ENCODE measurements around the gene DDX24.

Gene DDX24

DNA sequence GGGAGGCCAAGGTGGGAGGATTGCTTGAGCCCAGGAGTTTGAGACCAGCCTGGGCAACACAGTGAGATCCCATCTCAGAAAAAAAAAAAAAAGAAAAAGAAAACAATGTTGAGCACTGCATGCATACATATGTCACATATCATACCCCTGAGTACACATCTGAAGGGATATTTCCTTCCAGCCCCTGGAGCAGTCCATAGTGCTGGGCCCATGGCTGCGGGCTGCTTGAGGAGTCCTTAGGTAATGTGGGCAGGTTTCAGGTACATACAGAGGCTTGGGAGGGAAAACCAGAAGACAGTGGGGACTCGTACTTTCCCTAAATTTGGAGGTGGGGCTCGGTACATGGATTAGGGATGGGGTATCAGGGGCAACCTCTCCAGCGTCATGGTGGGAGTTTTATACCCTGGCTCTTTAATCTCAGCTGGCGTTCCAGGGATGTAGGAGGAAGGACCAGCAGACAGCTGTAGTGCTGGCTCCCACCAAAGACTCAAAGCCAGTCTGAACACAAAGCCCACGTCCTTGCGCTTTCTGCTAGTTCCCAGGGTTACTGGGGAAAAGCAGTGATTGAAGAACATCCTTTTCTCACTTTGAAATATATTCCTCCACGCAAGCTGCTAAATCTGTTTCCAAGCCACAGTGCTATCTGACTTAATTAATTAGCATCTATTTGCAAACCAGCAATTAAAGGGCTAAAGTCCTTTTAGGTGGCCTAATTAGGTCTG lies 49.7 kb downstream of the DDX24 start:
- DNase-seq (ENCODE audit: low spot score) = no peak

DNA sequence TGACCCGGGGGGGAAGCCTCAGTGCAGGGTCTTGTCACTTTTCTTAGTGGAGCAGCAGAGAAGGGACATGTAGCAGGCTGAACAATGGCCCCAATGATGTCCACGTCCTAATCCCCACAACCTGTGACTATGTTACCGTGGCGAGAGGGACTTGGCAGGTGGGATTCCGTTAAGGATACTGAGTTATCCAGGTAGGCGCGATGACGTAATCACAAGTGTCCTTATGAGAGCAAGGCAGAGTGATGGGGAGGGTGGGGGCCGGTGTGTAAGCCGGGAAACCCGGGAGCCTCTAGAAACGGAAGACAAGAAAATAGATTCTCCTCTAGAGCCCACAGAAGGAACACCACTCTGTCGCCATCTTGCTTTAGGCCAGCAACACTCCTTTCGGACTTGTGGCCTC lies 50.4 kb downstream of the DDX24 start:
- no peak for DNase-seq (ENCODE audit: low spot score)

DNA sequence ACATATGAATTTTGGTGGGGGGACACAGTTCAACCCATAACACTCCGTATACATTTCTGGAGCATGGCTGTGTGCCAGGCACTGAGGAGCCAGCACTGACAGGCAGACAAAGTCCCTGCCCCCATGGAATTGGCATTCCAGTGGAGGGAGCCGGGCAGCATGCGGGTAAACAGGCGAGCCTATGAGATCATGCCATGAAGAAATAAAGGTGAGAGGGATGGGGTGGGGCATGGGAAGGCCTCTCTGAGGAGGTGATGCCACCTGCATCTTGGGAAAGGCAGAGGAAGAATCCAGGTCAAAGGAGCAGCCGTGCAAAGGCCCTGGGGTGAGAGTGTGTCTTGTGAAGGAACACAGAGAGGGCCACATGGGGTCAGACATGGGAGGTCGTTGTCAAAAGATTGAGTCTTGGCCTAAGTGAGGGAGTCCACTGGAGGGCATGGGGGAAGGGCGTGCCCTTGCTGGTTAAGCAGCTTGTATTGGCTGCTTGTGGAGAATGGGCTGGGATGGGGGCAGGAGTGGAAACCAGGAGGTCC lies 51.3 kb downstream of the DDX24 start:
- no peak for DNase-seq (ENCODE audit: low spot score)

DNA sequence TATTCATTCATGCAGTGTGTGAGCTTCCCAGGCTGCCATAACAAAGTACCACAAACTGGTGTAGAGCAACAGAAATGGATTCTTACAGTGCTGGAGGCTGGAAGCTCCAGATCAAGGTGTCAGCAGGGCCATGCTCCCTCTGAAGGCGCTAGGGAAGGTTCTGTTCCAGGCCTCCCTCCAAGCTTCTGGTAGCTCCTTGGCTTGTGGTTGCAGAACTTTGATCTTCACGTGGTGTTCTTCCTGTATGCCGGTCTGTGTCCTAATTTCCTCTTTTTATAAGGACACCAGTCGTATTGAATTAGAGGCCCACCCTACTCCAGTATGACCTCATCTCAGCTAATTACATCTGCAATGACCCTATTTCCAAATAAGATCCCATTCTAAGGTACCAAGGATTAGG lies 51.7 kb downstream of the DDX24 start:
- no peak for DNase-seq (ENCODE audit: low spot score)

DNA sequence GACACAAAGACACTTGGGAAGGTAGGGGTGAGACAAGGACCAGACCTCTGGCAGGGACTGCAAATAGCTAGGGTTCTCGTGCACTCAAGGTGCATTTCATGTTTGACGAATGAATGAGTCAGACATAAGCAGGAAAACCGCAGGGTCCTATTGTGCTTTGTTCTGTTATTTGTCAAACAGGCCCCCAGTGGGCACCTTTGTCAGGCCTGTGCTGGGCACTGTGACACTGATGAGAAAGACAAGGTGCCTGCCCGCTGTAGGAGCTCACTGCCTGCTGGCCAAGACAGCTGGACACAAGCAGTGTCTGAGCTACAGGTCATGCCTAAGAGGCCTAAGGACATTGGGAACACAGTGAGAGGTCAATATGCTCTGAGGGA lies 52.6 kb downstream of the DDX24 start:
- DNase-seq (ENCODE audit: low spot score) = no peak

DNA sequence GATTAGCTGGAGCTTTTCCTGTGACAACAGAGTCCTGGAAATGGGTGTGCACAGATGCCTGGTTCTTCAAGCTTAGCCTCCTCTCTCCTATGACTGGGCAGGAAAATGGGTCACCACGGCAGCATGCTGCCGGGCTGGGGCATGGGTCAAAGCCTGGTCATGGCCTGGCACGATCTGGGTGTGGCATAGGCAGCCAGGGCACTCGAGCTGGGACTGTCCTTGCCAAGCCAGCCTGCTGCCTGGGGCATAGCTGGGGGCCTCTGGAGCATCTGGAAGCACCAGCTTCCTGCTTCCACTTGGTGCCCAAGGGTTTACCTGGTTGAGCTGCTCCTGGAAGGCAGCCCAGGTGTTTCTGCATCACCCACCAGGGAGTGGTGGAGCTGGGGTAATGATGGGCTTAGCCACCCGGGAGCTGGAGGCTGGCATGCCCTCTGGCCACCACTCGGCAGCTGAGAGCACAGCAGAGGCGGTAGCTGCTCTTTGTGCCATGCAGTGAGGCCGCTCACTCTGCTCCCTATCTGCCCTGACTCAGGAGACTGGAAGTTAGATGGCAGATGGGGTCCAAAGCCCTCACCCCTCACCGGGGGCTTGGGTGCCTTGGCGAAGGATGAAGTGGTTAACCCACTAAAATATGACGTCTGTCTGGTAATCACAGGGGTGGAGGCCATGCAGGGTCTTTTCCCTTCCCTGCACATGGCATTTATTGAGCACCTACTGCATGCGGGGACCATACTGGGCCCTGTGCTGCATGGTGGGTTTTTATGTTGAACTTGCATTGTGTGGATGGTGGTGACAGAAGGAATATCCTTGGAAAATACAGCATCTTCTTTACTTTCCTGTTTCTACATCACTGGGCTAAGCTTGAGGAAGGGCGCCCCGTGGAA lies 53.2 kb downstream of the DDX24 start:
- no peak for DNase-seq (ENCODE audit: low spot score)

DNA sequence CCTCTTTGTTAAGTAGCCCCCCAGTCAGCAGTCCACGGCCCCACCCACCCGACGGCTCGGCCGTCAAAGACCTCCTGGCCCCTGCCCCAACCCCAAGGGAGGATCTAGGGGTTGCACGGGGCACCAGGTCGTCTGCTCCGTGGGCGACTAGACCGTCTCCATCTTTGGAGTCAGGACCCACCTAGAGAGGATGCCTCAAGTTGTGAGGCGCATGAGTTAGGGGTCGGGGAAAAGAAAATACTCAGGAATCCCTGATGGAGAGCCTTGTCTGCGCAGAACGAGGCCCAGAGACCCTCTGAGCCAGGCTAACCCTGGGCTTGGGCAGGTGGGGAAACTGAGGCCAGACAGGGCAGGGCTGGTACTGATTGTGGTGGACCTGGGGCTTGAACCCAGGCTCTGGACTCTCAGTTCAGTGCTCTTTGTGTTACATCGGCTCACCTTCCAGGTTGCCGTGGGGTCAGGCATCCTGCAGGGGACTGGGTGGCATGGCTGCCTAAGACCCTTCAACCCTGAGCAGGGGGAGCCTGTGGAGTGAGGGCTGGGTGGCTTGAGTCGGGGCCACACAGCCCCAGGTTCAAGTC lies 54.0 kb downstream of the DDX24 start:
- DNase-seq (ENCODE audit: low spot score) = no peak

DNA sequence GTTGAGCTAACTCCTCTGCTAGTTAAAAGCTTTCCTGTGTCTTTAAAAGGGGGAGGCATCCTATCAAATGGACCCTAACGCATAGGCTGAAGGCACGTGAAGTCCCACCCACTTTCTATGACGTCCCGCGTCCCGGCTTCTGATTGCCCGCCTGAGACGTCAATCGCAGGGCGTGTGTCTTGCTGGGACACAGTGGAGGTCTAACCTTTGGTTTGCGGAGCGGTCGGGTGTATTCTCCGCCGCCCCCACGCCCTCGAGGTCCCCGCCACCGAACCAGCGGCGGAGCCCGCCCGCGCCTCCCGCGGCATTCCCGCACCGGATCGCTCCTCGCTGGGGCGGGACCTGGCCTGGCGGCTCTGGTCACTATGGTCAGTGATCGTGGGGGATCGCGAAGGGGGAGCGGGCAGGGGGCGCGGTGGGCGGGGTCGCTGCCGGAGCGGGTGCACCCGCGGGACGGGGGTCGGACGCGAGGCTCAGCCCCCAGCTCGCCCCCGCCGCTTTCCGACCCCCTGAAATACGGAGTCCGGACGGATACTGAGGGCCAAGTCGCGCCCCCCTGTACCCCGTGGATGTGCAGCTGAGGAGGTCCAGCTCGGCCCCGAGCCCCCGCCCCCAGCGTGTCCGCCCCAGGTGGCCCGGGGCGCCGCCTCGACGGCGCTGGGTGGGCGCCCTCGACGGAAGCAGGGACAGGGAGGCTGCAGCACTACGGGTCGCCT lies 54.7 kb downstream of the DDX24 start, which contains the start of gene OTUB2:
OTUB2 (plus strand) TSS at position 168 of the 716 bp plus-strand sequence; CDS start at position 366, 198 bp downstream.
- peak; percentile 97 for DNase-seq (ENCODE audit: low spot score)

DNA sequence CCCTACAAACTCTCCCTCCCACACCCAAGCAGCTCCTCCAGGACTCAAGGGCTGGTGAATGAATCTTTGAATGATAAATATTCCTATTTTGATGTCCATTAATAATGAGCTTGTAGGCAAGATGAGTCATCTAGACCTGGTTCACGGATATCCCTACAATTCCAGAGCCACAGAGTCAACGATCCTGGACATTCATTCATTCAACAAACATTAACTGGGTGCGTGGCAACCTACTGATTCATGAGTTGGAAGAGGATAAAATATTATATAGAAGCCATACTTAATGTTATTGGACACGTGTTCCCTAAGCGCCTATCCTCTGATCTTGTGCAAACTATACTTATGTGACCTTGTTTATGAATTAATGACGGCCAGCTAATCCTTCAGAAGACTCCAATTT lies 55.3 kb downstream of the DDX24 start:
- DNase-seq (ENCODE audit: low spot score) = no peak

DNA sequence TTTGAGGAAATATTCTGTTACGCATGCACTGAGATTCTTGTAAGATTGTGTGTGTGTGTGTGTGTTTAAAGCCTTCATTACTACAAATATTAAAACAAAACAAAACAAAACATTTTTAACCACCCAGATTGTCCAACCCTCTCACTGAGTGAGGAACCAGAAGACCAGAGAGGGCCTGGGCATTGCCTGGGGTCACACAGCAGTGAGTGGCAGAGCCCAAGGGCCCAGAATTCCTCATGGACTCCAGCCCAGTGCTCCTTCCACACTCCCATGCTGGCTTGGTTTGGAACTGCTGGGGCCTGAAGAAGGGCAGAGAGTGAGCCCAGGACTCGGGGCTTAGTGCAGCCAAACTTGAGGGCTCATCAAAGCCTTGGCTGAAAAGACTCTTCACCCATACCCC lies 56.5 kb downstream of the DDX24 start:
- DNase-seq (ENCODE audit: low spot score) = no peak

DNA sequence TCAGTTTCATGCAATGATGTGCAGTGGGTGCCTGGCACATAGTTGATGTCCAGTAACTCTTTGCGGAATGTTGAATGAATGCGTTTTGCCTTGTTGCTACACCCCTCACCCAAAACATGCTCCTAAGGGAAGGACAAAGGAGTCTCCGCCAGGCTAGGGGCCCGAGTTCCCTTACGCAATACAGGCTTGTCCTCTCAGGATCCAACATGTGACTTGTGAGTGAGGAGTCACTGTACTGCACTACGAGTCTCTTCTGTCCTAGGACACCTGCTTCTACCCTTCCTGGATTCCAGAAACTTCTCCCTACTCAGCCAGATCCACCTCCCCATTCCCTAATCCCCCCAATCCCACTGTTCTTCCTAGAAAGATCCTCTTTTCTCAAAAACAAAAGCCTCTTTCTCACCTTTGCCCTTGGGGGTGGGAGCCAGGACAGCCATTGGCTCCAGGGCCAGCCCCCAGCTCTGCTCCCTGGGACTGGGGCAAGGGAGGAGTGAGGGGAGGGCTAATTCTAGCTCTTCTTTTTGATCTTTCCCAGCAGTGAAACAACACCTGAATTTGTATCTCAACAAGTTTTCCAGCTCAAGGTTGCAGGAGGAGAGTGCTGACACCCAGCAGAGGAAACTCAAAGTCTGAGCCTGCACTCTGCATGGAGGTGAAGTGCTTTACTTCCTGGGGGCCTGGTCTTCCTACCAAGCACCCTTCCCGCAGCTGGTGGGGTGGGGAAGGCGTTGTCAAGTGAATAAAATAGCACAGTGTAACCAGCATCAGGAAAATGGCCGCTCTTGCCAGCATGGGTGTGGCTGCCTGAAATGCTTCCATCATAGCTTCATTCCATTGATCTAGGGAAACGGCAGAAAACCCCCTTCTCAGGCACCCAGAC lies 58.2 kb downstream of the DDX24 start:
- no peak for DNase-seq (ENCODE audit: low spot score)

DNA sequence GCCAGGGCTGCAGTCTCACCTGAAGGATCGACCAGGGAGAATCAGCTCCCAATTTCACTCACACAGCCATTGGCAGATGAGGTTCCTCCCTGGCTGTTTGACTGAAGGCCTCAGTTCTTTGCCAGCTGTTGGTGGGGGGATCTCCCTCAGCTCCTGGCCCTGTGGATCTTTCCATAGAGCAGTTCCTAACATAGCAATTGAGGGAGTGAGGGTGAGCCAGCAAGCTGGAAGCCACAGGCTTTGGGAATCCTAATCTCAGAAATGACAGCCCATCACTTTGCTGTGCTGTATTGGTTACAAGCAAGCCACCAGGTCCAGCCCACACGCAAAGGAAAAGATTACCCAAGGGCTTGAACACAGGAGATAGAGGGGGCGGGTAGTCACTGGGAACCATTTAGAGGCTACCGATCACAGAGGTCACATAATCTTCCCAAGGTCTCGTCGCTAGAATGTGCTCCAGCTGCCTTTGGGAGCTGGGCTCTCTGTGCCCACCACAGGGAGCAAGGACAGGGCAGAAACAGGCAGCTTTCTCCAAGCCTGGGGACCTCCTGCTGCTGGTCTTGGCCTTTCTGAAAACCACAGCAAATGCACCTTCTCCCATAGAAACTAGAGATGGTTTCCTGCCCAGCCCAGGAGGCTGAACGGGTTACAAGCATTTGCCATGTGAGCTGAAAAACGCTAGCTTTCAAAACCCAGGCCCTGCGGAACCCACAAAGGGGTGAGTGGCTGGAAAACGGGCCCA lies 59.4 kb downstream of the DDX24 start:
- DNase-seq (ENCODE audit: low spot score) = no peak

DNA sequence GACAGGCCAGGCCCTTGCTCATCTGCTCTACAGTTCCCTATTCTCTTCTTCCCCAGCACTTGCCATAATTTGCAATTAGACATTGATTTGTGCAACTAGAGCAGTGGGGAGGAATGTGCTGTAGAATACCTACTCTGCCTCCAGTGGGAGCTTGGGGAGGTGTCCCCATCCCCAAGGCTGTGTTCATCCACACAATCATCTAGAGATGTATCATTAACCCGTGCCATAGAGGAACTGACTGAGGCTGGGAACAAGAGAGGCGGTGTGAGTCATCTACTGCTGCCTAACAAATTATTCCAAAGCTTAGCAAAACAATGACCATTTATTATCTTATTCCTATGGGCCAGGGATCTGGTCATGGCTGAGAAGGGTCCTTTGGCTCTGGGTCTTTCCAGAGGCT lies 60.0 kb downstream of the DDX24 start:
- no peak for DNase-seq (ENCODE audit: low spot score)

DNA sequence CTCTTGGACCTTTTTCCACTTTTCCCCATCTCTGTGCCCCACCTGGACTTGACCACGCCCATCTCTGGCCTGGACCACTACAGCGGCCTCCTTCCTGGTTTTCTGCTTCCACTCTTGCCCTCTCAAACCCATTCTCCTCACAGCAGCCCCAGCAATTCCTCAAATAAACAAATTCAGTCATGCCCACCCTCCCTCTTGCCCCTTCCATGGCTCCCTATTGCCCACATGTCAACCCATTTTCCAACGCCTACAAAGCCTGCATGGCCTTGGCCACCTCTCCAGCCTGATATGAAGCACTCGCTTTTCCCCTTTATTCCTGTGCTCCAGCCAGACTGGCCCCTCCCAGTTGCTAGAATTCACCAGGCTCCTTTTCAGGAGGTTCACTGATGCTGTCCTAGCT lies 60.7 kb downstream of the DDX24 start:
- no peak for DNase-seq (ENCODE audit: low spot score)

DNA sequence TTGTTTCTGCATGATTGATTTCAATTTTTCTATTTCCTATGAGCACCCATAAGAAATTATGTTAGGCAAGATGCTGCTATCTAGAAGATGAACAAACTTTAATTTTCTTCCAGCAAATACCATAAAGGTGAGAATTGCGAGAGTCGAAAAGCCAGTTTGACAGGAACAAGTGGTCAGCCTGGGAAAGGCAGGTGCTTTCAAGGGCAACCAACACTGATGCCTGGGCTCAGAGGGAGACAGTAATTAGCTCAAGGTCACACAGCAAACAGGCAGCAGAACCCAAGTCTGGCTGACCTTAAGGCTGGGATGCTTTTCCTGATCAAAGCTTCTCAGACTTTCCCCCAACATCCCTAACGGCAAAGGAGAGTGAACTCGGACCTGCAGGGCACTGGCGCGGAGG lies 61.7 kb downstream of the DDX24 start:
- no peak for DNase-seq (ENCODE audit: low spot score)

DNA sequence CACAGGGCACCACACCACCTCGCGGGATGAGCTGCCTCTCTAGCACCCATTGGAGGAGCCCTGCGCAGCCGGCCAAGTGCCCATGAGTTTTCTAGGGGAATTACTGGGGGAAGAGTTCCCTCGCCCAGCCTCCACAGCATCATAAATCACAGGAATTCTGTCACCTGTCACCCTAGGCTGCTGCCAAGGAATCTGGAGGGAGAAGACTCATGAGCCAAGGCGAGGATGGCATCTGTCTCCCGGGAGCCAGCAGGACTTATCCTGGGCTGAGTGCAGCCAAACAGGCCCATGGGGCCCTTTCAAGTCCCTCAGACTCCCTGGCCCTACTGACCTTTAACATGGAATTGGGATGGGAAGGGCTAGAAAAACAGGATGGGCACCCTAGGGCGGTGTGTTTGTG lies 62.7 kb downstream of the DDX24 start:
- no peak for DNase-seq (ENCODE audit: low spot score)

DNA sequence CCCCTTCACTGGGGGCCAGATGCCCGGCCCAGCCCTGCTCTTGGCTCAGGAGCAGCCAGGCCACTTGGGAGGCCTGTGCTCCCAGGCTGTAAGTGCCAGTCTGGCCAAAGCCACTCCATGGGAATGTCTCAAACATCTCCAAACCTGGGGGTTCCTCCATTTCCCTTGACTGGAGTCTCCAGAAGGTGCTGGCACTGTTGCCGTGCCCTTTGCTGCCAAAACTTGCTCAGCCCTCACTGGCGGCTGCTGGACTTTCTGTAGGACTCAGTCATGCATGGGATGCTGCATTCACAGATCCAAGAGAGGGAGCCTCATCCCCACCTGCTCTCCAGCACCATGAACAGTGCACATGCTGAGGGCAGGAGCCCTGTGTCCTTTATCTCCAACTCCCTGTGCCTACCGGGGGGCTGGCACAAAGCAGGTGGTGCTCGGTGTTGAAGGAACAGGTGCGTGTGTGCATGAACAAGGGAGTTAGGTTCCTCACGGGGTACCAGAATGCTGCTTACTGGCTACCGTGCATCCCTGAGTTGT lies 64.5 kb downstream of the DDX24 start:
- DNase-seq (ENCODE audit: low spot score) = no peak

DNA sequence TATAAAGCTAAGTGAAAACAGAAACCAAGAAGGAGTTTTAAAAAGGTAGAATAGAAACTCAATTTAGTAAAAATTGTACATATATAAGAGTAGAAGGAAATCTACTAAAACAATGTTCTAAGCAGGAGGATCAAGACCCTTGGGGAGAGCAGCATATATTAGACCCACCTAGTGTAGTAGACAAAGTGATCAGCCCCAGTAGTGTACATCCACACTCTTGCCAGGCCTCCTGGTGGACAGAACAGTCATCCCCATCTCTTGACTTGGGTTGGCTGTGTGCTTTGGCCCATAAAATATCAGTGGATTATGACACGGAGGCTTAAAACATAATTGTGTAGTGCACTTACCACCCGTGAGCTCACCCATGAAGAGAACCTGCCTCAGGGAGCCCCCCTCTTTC lies 65.8 kb downstream of the DDX24 start:
- DNase-seq (ENCODE audit: low spot score) = no peak

DNA sequence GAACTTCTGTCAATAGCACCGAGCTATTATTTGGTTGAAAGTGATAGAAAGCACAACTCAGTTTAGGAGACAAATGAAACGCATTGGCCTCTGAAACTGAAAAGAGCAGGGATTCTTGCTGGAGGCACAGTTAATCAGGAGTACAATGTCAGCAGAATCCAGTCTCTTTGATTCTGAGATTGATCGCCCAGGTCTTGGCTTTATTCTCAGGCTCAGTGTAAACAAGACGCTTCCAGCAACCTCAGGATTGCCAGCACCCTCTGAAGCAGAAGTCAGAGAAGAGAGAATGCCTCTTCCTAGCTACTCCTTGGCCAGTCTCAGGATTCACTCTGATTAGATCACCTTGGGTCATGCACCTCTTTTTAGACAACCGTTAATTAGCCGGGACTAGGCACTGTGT lies 66.6 kb downstream of the DDX24 start:
- DNase-seq (ENCODE audit: low spot score) = no peak

DNA sequence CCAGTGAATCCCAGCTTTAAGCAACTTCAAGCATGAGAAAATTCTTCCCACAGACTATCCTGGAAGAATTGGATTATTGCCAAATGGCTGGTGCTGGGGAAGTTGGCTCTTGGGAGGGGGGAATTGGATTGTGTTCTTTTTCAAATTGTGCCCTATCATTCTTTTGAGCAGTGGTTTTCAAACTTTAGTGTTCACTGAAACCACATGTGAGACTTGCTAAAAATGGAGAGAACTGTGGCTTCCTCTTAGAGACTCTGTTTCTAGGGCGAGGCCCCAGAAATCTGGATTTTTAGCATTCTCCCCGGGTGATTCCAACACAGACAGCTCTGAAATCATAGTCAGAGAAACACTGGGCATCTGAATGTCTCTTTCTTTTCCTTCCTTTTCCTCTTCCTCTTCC lies 69.2 kb downstream of the DDX24 start:
- DNase-seq (ENCODE audit: low spot score) = no peak
